ENCODE measurements around the gene MRPS18C. TPM values are rescaled to one million over a fixed set of nuclear protein-coding genes. Genes with fewer than 3 reads are reported as not detected.

The MRPS18C gene
- total and polyA plus RNA-seq, 9 of the 15 experiments (the other 6 are each of a cell fraction or from before 2014, with no cell fraction given) = 54.3 to 390 (median 138) TPM

DNA sequence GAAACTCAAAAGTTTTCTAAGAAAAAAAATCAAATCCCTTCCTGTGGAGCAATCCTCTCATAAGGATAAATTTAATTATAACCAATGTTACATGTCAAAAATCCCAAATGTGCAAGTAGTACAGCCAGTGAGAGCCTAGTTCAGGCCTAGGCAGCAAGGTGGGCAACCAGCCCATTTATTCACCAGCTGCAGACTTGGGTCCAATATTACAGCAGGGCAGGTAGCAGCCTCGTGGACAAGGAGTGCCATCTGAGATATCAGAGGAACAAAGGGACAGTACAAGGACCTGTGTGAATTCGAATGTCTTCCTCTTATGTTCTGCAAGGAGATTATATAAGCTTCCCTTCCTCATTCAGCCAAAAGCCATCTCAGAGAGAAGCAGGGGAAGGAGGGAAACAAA is 6.8 kb upstream of the MRPS18C start:
- FAIRE-seq (no peak), DNase-seq (ENCODE audit: extremely low read depth in 1 of 4, low spot score in 3 of 4) (no peak), ATAC-seq (no peak; the same call in 2 of the 3 replicates)
- Histone ChIP-seq H4K20me1 (replicated peaks; ENCODE audit: control insufficient read depth, insufficient read depth, low read length) (no peaks in the 10 kb centered on the region), H3K79me2 (ENCODE audit: control insufficient read depth, insufficient read depth, low read length) (peaks cover 13% of the 10 kb centered on the region), H3K9me1 (ENCODE audit: control insufficient read depth, insufficient read depth, low read length) (no peaks in the 10 kb centered on the region), H3K9ac (ENCODE audit: insufficient read depth in 1 of 2, low read depth in 2 of 2, low read length in 2 of 2) (no peak overlapping the region), H3K4me1 (replicated peaks in 1 of 2; ENCODE audit: control insufficient read depth in 2 of 2, insufficient read depth in 2 of 2, low read length in 2 of 2) (no peaks in the 10 kb centered on the region; a peak in 1 of 5 replicates), H3K36me3 (ENCODE audit: control insufficient read depth, insufficient read depth, low read length) (peaks cover 33% of the 10 kb centered on the region), H3K27me3 (ENCODE audit: control insufficient read depth in 2 of 2, insufficient read depth in 2 of 2, low read length in 2 of 2) (no peaks in the 10 kb centered on the region), H3K4me2 (ENCODE audit: insufficient read depth, low read length) (no peak overlapping the region), H2AFZ (ENCODE audit: low read depth, low read length) (no peak overlapping the region), H3K9me3 (replicated peaks; ENCODE audit: control insufficient read depth, insufficient read depth, low read depth, low read length) (no peaks in the 10 kb centered on the region), H3K27ac (ENCODE audit: extremely low read depth, low read depth, low read length) (no peak overlapping the region), H3K4me3 (no peak overlapping the region)
- intact Hi-C loops (cut with micrococcal nuclease) = no loop called here
- WGBS (ENCODE audit: insufficient coverage, low coverage, missing lambda C conversion rate) = 50% methylated on average over 2 of the region's 2 CpGs
- BruUV-seq (replicated peaks) = no TSS peak
- in situ Hi-C loops (cut with MboI) = no loop called here
- no peak for TF ChIP-seq MYNN (IDR thresholded peaks at IDR 0.05)
- no peak for TF ChIP-seq MYNN (CRISPR knock-in tag; IDR thresholded peaks at IDR 0.05)
- TF ChIP-seq ZKSCAN1 (IDR thresholded peaks at IDR 0.05; ENCODE audit: low read depth, low read length) = no peak
- no peak for TF ChIP-seq STAT5B (CRISPR knock-in tag; IDR thresholded peaks at IDR 0.05)
- no peak for TF ChIP-seq NFE2L1 (tag; IDR thresholded peaks at IDR 0.05; ENCODE audit: borderline replicate concordance, low read depth)
- TF ChIP-seq EP400 (IDR thresholded peaks at IDR 0.05) = no peak
- TF ChIP-seq FOXP1 (CRISPR knock-in tag; IDR thresholded peaks at IDR 0.05) = no peak
- TF ChIP-seq BRD4 (IDR thresholded peaks at IDR 0.05) = no peak
- TF ChIP-seq HDAC8 (tag; IDR thresholded peaks at IDR 0.05) = no peak
- no peak for TF ChIP-seq SAP30 (IDR thresholded peaks at IDR 0.05; ENCODE audit: borderline replicate concordance, insufficient read depth, low read depth, low read length, poor library complexity, severe bottlenecking)
- no peak for TF ChIP-seq FOXA3 (CRISPR knock-in tag; conservative IDR thresholded peaks at IDR 0.05 in 1 of 2, IDR thresholded peaks at IDR 0.05 in 1 of 2)
- CTCF ChIA-PET (ENCODE audit: low intra/inter-chr PET ratio) = no interaction called here
- POLR2A ChIA-PET = no interaction called here
